D721Med (cell line): ENCODE measurements around the gene CASKIN1.
"Not testable (repeated sequence)": the region's sequence is repeated elsewhere in the genome, so short reads cannot be mapped to it uniquely, and the experiment has no call there.

Experiments
- DNase-seq: peaks from one replicate; pipeline ENCODE4 v3.0.0; 2011; ENCODE audit warnings: low spot score; ENCODE audit not compliant: insufficient read length
- FAIRE-seq: peaks from 2 replicates; lab custom pipeline; 2011; peaks lifted over from hg19 to GRCh38; lab: Jason Lieb, UNC
- TF ChIP-seq, protein P1 (sequence below): IDR thresholded peaks from 2 replicates; pipeline ENCODE4 v1.5.1; 2012; ENCODE audit warnings: mild to moderate bottlenecking, control low read depth; ENCODE audit not compliant: insufficient read depth; ENCODE audit errors: missing control alignments

CASKIN1 gene

DNA sequence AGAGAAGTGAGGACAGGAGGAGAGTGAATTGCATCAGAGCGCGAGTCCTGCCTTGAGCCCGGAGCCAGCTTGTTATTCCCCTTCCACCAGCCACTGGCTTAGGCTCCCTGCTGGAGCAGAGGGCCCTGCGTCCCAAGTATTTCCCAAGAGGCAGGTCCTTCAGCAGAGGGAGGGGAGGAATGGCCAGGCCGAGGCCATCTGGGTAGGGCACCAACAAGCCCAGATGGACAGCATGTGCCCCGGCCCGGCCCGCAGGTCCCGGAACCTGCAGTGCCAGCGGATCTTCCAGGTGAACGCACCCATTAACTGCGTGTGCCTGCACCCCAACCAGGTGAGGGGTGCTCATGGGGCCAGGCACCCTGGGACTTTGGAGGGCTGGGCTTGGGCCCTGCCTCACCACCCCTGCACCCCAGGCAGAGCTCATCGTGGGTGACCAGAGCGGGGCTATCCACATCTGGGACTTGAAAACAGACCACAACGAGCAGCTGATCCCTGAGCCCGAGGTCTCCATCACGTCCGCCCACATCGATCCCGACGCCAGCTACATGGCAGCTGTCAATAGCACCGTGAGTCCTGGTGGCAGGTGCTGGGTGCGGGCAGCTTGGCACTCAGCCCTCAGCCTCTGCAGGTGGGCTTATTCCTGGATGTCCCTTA lies 10.5 kb upstream of the CASKIN1 start:
- TF ChIP-seq, protein P1, sequence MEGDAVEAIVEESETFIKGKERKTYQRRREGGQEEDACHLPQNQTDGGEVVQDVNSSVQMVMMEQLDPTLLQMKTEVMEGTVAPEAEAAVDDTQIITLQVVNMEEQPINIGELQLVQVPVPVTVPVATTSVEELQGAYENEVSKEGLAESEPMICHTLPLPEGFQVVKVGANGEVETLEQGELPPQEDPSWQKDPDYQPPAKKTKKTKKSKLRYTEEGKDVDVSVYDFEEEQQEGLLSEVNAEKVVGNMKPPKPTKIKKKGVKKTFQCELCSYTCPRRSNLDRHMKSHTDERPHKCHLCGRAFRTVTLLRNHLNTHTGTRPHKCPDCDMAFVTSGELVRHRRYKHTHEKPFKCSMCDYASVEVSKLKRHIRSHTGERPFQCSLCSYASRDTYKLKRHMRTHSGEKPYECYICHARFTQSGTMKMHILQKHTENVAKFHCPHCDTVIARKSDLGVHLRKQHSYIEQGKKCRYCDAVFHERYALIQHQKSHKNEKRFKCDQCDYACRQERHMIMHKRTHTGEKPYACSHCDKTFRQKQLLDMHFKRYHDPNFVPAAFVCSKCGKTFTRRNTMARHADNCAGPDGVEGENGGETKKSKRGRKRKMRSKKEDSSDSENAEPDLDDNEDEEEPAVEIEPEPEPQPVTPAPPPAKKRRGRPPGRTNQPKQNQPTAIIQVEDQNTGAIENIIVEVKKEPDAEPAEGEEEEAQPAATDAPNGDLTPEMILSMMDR: no peak
- FAIRE-seq (no peak), DNase-seq (no peak)

DNA sequence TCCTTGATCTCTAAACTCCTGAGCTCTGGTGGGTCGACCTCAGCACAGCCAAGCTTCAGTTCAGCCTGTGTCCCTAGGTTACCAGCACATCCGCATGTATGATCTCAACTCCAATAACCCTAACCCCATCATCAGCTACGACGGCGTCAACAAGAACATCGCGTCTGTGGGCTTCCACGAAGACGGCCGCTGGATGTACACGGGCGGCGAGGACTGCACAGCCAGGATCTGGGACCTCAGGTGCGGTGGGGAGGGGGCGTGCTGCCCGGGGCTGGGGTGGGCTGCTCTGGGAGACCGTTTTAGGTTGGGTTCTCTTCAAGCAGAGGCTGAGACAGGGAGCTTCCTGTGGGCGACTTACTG lies 10.0 kb upstream of the CASKIN1 start:
- TF ChIP-seq, protein P1: no peak
- DNase-seq: no peak
- FAIRE-seq: no peak

DNA sequence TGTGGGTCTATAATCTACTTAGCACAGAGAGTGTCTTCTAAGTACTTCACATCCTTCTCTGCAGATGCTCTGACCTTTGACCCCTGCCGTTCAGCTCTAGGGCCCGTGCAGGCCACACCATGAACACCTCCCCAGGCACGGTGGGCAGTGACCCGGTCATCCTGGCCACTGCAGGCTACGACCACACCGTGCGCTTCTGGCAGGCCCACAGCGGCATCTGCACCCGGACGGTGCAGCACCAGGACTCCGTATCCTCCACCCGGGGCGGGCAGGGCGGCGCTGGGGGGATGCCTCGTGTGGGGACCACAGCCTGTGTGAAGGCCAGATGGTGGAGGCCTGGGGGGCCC lies 9.5 kb upstream of the CASKIN1 start:
- DNase-seq (peak; percentile 62), FAIRE-seq (no peak)
- TF ChIP-seq, protein P1: no peak

DNA sequence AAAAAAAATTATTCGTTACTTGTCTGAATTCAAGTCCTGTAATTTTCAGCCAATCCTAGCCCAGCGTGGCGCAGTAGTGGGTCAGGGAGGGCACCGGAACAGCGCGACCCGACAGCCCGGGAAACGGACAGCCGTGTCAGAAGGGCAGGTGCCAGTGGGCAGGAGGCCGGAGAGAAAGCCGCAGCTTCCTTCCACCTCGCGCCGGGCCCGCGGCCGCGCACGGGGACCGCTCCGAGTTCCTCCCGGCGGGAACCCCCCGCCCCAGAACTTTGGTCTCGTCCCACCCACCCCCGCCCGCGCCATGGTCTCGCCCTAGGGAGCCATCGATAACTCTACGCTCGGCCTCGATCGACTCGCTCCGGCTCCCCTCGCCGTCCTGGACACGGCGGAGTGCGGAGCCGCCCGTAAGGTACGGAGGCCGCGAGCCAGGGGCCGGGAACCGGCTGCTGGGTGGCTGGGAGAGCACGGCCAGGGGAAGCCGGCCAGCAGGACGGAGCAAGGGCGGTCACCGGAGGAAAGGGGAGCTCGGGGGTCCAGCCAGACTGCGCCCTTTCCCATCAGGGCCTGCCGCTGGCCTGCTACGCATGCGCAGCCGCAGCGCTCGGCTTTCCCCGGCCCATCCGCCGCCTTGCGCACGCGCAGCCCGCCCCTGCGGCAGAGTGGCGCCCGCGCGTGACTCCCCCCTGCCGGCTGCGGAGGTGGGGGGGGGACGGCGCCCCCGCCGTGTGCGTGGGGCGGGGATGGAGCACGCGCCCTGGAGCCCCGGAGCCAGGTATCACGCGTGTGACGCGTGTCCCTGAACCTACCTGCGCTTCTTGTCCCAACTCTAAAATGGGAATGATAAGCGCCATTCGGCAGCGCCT lies 8.9 kb upstream of the CASKIN1 start, which contains the start of gene MLST8:
MLST8 (plus strand) TSS at position 351 of the 863 bp plus-strand sequence. CDS start 632 bp downstream, outside the sequence.
- TF ChIP-seq, protein P1: no peak
- FAIRE-seq (no peak), DNase-seq (peak; percentile 98)

DNA sequence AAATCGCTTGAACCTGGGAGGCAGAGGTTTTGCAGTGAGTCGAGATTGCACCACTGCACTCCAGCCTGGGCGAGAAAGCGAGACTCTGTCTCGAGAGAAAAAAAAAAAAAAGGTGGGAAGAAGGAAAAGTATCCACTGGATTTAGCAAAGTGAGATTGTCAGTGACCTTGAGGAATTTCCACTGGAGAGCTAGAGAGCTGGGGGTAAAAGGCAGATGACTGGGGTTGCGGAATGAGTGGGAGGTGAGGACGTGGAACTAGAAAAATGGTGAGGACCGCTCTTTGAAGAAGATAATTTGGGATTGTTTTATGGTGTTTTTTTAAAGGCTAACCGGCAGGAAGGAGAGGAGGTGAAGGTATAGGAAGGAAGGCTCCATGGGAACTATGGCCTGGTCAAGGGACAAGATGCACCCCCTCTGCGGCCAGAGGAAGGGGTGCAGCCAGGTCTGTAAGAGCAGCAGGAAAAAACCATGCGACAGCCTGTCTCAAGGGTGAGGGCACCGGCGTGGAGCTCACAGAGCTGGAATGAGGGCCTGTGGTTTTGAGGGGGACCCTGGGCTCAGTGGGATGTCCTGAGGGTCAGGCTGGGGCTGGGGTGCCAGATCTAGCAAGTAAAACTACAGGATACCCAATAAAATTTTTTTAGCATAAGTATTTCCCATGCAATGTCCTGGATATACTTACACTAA lies 8.2 kb upstream of the CASKIN1 start:
- DNase-seq (no peak), FAIRE-seq (no peak)
- TF ChIP-seq, protein P1: no peak

DNA sequence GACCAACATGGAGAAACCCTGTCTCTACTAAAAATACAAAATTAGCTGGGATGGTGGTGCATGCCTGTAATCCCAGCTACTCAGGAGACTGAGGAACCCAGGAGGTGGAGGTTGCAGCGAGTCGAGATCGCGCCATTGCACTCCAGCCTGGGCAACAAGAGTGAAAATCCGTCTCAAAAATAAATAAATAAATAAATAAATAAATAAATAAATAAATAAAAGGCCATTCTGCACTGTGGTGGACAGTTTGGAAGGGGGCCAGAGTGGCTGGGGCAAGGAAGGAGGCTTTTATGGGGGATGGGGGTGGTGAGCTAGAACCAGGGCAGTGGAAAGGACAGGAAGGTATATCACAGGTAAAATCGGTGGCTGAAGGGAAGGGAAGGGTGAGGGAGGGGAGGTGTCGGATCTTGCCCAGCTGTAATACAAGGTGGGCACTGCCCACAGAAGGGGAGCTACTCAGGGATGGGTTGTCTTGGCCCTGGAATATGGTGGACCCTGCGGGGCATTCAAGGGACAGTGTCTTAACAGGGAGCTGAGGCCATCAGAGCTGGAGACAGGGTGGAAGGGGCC lies 6.8 kb upstream of the CASKIN1 start:
- FAIRE-seq, DNase-seq: not testable (repeated sequence)

DNA sequence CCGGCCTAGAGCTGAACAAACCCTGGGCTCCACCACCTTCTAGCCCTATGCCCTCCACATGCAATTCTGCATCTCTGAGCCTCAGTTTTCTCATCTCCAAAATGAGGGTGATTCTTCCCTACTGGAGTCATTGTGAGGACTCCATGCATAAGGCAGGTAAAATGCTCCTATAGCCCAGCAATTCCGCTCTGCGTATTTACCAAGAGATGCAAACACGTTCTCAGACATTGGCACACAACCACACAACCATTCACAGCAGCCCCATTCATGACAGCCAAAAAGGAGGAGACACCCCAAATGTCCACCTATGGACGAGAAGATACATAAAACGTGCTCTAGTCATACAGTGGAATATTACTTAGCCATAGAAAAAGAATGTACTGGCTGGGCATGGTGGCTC lies 3.9 kb upstream of the CASKIN1 start:
- DNase-seq (no peak), FAIRE-seq (no peak)
- TF ChIP-seq, protein P1: no peak
